AG04449 (cell line): ENCODE results near the gene ETS2.

ENCODE experiments used
- CTCF ChIA-PET: fragments of 350-600 bp; formaldehyde crosslinking; extraction: SDS; loops from one replicate; lab custom pipeline; 2021; ENCODE audit warnings: antibody characterized with exemption; lab: Yijun Ruan, JAX
- POLR2A ChIA-PET: fragments of 400-600, 350-600 bp; formaldehyde crosslinking; extraction: SDS; loops from one replicate; lab custom pipeline; 2020; ENCODE audit warnings: antibody characterized with exemption, inconsistent platforms; lab: Yijun Ruan, JAX
- DNase-seq: peaks from one replicate; pipeline ENCODE4 v3.0.0-alpha.2; 2010; ENCODE audit warnings: low read depth, low spot score
- H3K4me3 ChIP-seq: 2 replicates; pipeline ENCODE4 v1.5.1; 2011; ENCODE audit warnings: low read depth, mild to moderate bottlenecking, control low read depth, low read length
- TF ChIP-seq, protein P1 (sequence below): IDR thresholded peaks from one replicate; pipeline ENCODE4 v1.5.1; 2011; ENCODE audit warnings: mild to moderate bottlenecking, moderate library complexity, low read length, control low read depth, inconsistent platforms; ENCODE audit not compliant: insufficient read depth; ENCODE audit errors: missing control alignments

Gene ETS2

GRCh38 chr21:38774152-38774551 is 31.6 kb upstream of the ETS2 start:
- no peak overlapping the region for H3K4me3 ChIP-seq
- ChIA-PET POLR2A (no interaction called here), CTCF (no interaction called here)
- DNase-seq = no peak
- TF ChIP-seq, protein P1, sequence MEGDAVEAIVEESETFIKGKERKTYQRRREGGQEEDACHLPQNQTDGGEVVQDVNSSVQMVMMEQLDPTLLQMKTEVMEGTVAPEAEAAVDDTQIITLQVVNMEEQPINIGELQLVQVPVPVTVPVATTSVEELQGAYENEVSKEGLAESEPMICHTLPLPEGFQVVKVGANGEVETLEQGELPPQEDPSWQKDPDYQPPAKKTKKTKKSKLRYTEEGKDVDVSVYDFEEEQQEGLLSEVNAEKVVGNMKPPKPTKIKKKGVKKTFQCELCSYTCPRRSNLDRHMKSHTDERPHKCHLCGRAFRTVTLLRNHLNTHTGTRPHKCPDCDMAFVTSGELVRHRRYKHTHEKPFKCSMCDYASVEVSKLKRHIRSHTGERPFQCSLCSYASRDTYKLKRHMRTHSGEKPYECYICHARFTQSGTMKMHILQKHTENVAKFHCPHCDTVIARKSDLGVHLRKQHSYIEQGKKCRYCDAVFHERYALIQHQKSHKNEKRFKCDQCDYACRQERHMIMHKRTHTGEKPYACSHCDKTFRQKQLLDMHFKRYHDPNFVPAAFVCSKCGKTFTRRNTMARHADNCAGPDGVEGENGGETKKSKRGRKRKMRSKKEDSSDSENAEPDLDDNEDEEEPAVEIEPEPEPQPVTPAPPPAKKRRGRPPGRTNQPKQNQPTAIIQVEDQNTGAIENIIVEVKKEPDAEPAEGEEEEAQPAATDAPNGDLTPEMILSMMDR = no peak

DNA sequence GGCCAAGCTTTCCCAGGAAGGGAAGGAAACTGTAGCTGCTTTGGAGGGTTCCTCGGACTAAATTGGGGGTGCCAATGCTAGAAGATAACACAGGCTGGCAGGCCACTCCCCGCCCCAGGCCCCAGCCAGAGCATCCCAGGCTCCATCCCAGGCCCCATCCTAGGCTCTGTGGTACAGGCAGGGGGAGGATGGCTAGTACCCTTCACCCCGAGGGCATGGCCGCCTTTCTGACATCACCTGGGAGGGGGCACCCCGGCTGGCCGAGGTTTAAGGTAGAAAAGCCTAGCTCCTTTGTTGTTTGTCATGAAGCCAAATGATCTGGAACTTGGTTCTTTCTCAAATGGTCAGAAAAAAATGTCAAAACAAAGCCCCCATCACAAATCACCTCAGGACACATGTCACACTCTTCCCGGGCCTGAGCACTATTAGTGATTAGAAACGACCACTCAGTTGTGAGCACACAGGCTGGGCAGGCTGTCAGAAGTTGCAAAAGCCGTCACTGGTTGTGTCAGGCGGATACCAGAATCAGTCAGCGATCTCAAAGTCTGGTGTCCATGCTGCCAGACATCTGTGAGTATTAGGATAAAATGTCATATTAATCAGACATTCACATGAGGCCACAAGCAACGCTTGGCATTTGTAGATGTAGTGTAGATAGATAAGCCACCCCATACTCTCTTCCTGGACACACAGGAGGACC is 31.0 kb upstream of the ETS2 start:
- TF ChIP-seq, protein P1 = no peak
- ChIA-PET CTCF (no interaction called here), POLR2A (no interaction called here)
- DNase-seq = no peak
- H3K4me3 ChIP-seq = no peak overlapping the region

GRCh38 chr21:38775733-38776132 is 30.0 kb upstream of the ETS2 start:
- no peak for DNase-seq
- H3K4me3 ChIP-seq = no peak overlapping the region
- TF ChIP-seq, protein P1 = no peak
- ChIA-PET POLR2A (no interaction called here), CTCF (interaction anchor here (0.8 kb wide), 2 partner anchors 11 to 21 kb away, joined by 3 read pairs; no protein-coding TSS in a partner anchor)

- CTCF ChIA-PET = interaction anchor here (0.7 to 1.2 kb wide), 2 partner anchors 12 to 362 kb away, joined by 3 read pairs; no protein-coding TSS in a partner anchor
- POLR2A ChIA-PET = interaction anchor here (0.6 kb wide), 1 partner anchor 8 kb away, joined by 3 read pairs; no protein-coding TSS in a partner anchor
- H3K4me3 ChIP-seq = no peak overlapping the region
- TF ChIP-seq, protein P1 = no peak
- DNase-seq = no peak
Measured at GRCh38 chr21:38777015-38777414, 28.7 kb upstream of the ETS2 start.

- POLR2A ChIA-PET = interaction anchor here (0.6 kb wide), 1 partner anchor 8 kb away, joined by 3 read pairs; no protein-coding TSS in a partner anchor
- DNase-seq = no peak
- no peak overlapping the region for H3K4me3 ChIP-seq
- TF ChIP-seq, protein P1 = no peak
- CTCF ChIA-PET = interaction anchor here (0.7 to 1.2 kb wide), 2 partner anchors 12 to 361 kb away, joined by 3 read pairs; no protein-coding TSS in a partner anchor
Measured at GRCh38 chr21:38777531-38777930, 28.2 kb upstream of the ETS2 start.

DNA sequence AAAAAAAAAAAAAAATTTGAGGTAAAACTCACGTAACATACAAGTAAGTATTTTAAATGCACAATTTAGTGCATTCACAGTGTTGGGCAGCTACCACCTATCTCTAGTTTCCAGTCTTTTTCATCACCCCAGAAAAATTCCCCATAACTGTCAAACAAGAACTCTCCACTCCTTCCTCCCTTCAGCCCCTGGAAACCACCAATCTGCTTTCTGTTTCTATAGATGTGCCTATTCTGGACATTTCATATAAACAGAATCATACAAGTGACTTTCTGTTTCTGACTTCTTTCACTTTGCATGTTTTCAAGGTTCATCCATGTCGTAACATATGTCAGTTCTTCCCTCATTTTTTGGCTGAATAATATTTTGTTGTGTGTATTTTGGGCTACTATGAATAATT is 24.9 kb upstream of the ETS2 start:
- TF ChIP-seq, protein P1 = no peak
- POLR2A ChIA-PET = no interaction called here

More for the DNA sequence above, 24.9 kb upstream of the ETS2 start:
- H3K4me3 ChIP-seq = no peak overlapping the region
- CTCF ChIA-PET = no interaction called here
- DNase-seq = no peak
